T-helper 2 cell treated with Interferon-gamma antibody and Interleukin-4, amounts not matched to agents 100 ng/mL and 5 ng/mL, for 36 hours (primary cell): ENCODE measurements around the gene LHPP. TPM values are rescaled to one million over a fixed set of nuclear protein-coding genes. Genes with fewer than 3 reads are reported as not detected.
"Not testable (repeated sequence)": the region's sequence is repeated elsewhere in the genome, so short reads cannot be mapped to it uniquely, and the experiment has no call there.

Experiments used
- intact Hi-C: fragments of 100-400 bp; cut with micrococcal nuclease; formaldehyde crosslinking; loops from one replicate; pipeline ENCODE4 v1.15.1; 2023
- total RNA-seq: library from RNA; stranded (reverse); gene quantifications from 2 replicates; pipeline ENCODE4 v1.2.3, GENCODE V29; 2022

Gene LHPP
- total RNA-seq, 1 donor from 2014 or later = 18.0 TPM

DNA sequence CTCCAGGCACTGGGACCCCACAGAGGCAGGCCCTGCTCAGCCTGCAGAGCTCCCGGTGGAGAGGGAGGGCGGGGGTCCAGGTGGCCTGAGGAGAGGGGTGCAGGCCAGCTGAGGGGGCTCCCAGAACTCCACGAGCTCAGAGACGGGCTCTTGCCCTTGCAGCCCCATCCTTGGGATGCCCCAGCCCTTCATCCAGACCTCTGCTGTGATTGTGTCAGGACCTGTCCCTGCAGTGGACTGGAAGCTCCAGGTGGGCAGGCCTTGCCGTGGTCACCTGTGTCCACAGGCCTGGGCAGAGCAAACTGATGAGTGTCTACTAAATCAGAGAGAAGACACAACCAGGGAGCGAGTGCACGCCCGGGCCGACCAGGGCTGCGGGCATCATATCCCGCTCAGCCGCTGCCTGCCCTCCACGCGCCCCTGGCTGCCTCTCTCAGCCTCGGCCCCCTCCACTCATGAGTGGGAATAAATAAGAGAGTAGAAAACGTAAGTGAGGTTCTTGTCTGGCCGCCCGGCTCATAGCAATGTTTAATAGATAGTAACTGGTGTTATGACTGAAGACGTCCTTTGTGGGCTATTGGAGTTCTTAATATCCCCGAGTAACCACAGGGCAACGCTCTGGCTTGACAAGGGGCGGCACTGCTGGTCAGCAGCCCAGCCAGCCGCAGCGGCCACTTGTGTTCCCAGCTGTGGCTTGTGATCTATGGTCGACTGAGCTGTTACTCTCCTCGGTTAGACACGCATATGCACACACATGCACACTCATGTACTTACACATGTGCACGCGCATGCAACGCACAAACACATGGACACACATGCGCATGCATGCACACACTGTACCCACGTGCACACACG is 105.6 kb downstream of the LHPP start:
- intact Hi-C loops = no loop called here

DNA sequence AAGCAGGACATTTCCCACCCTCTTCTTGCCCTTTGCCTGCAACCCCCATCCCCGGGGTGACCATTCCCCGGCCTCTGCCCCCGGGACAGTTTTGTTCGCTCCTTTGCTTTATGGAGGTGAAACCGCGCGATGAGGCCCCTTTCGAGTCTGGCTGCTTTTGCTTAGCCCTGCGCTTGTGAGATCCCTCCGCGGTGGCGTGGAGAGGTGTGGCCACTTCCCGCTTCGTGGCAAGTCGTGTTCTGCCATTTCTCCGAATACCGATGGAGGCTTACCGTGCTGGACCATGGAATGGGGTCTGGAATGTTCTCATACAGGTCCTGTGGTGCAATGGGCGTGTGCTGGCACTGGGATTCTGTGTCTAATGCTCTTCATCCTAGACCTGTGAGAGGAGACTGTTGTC is 106.7 kb downstream of the LHPP start:
- intact Hi-C loops = no loop called here

DNA sequence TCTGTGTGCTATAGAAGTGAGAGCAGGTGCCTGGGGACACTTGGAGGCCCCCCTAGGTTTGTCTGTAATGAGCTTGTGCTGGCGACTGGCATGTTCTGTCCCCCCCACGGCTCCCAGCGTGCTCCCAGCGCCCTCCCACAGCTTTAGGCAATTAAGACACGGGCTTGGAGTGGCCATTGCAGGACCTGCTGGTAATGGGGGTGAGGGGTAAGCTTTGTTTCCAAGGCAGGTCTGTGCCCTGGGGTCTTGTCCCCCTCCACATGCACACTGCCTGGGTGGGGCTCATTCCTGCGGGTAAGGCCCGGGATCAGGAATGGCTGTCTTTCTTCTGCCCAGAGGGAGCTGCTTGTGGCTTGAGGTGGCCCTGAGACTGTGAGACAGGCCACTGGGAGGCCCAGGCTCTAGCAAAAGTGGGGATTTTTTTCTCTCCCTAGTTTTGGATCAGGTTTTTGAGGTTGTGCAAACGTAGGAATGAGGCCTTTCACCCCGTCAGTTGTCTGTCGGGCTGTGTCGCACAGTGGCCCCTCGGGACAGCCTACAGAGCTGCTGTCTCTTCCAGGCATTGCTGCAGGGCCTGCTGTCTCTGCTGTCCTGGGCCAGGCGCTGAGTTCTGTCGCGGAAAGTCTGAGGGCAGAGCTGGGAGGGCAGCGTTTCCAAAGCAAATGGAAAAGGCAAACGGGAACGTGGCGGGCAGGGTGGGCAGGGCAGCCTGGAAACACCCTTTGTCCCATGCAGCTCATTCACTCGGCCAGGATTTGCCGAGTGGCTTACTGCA is 107.4 kb downstream of the LHPP start:
- intact Hi-C loops = no loop called here

DNA sequence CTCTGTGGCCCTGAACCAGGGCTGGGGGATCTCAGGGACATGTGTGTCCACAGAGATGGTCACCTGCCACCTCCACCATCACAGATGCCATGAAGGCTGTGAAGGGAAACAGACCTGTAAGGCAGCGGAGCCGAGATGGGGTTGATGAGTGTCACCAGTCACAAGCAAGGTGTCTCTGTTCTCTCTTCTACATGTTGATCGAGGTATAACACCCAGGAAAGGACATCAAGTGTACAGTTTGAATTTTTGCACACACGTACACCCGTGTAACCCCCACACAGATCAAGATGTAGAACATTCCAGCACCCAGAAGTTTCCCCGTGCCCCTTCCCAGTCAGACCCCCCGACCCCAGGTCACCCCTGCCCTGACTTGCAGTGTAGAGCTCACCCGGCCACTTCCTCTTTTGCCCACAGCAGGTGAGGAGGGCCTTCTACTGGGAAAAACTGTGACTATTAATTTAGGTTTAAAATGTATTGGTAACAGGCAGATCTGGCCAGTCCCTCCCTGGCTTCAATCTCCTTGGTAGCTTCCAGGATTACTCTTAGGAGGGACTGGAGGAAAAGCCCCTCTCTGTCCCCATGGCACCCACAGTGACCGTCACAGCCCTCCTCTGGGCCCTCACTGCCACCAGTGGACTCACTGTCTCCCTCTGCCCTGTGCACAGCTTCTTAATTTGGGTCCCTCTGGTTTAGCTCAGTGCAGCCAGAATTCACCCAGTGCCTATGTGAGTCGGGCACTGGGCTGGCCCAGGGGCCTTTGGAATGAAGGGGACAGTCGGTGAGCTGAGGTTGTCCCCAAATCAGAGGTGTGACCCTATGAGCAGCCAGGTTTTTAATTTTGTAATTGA is 108.2 kb downstream of the LHPP start:
- intact Hi-C loops = no loop called here

DNA sequence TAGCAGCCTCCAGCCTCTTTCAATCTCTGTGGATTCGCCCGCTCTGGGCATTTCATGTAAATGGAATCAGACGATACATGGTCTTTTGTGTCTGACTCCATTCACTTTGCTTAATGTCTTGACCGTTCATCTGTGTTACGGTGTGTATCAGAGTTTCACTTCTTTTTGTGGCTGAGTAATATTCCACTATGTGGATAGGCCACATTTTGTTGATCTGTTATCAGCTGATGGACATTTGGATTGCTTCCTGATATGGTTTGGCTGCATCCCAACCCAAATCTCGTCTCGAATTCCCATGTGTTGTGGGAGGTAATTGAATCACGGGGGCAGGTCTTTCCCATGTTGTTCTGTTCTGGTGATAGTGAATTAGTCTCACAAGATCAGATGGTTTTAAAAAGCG is 109.0 kb downstream of the LHPP start:
- intact Hi-C loops = no loop called here

DNA sequence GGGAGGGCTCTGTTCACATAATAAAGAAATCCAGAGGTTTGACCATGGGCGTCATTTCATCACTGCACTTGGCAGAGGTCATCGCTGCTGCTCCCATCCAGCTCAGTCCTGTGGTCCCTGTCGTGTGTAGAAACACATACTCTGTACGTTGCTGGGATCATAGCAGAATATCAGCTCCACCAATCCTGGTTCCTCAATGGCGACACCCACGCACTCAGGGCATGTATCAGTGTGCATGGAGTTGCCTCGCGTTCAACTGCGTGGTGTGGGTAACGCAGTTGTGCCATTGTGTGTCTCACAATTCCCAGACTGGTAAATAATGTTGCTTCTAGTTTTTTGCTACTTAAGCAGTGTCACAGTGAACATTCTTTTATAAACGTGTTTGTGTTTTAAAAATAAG is 111.1 kb downstream of the LHPP start:
- intact Hi-C loops = no loop called here

DNA sequence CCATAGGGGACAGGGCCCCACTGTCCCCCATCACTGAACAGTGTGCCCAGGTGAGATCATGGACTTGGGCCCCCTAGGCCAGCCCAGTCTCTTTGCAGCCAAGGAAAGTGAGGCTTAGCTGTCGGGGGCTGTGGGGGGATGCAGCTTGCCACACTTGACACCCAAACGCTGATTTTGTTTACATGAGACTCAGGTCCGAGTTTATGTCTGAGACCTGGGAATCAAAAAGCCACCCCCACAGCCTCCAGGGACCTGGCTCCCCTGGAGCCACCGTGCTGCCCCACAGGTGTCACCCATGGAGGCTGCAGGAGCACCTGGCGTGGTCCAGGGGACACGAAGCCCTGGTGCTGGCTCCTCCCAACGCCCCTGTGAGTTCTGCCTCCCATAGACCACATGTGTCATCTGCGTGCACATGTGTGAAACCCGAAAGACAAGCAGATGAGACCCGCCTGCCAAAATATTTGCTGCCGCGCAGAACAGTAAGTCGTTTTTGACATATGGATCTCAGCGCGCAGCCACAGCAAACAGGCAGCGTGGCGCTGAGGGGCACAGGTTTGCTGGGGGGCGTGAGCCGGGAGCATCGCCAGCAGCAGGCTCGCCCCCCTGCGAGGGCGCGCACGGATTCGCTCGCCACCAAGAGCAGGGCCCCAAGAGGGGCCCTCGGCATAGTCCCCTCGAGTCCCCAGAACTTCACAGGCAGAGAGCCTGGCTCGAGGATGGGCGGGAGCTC is 112.3 kb downstream of the LHPP start:
- intact Hi-C loops = no loop called here

DNA sequence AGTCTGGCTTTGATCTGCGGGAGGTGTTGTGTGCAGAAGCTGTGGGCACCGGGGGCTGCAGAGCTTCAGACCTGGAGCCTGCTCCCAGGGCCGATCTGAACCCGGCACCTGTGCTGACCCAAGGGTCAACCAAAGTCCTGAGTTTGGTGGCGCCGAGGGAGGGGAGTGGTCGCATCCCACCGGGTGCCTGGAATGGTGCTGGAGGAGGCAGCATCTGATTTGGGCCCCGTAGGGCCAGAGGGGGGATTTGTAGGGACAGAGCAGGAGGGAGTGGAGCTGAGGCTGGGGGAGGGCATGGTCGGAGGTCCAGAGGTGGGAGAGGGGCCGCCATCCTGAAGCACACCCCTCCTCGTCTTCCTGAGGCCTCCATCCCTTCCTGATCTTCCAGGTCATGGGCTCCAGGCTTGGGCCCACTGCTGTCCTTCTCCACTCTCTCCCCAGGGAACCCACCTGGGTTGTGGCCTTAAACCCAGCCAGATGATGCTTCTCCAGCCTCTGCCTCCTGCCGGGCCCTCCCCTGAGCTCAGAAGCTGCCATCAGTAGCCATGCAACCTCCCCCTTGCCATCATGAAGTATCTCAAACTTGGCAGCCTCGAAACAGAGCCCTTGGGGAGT is 112.9 kb downstream of the LHPP start:
- intact Hi-C loops = no loop called here

DNA sequence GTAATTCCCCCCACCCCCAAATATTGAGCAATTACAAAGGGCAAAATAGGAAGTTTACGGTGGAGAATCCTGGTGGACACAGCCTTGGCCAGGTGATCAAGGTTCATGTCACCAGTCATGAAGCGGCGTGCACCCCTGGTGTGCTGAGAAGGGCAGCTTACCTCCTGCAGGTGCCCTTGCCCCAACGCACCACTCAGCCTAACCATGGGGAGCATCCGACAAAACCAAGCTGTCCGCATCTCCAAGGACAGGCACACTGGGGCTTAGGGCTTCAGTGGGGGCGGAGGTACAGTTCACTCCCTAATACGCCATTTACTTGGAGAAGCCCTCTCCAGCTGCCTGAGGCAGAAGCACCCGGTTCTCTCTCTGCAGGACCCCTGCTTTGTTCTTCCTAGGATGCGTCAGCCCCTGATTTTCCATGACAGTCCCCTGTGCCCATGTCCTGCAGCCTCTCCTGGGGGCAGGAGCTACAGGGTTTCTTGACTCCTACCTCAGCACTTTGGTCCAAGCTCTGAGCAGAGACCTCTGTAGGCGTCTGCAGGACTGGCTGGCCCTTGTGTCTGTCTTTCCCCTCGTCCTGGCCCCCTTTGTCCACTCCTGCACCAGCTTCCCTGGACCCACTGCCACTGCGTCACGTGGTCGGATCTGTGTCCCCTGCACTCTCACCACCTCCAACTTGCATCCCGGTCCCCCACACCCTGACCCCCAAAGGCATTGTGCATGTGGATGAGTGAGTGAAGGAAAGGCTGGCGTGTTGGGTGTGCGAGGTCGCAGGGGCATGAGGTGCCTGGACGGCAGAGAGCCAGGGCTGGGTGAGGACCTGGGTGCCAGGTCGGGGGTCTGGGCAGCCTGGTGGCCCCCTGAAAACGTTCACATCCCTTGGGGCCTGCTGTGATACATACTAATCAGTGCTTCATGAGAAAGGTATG is 113.7 kb downstream of the LHPP start:
- intact Hi-C loops = no loop called here

DNA sequence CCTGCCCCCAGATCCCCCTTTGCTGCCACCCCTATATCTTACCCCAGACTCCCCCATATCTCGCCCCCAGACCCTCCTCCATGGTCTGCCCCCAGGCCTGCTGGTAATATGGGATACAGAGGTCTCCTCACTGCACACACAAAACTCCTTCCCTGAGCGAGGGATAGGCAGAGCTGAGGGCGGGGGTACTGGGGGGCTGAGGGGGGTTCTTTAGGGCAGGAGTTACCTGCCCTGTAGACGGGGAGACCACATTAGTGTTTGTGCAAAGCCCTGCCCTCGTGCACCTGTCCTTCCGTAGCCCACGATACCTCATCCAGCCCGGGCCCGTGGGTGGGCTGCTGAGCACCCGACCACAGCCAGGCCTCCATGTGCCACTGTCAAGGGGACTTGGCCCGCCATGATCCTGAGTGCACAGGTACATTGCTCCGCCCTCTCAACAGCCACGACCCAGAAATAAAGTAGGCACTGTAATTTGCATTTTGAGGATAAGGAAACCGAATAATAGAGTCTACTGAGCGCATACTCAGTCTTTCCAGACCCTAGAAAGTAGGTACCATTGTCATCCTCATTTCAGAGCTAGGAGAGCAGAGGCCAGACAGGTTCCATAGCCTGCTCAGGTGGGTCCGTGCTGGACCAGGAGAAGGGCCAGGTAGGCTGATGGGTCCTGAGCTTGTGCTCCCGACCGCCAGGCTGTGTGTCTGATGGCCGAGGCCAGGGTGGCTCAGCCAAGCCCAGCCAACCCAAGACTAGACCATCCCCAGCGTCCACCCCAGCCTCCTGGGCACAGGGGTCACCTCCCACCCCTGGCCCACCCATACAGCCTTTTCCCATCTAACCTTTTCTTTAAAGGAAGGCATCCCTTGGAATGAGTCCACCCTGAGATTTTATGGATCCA is 115.2 kb downstream of the LHPP start:
- intact Hi-C loops = no loop called here

DNA sequence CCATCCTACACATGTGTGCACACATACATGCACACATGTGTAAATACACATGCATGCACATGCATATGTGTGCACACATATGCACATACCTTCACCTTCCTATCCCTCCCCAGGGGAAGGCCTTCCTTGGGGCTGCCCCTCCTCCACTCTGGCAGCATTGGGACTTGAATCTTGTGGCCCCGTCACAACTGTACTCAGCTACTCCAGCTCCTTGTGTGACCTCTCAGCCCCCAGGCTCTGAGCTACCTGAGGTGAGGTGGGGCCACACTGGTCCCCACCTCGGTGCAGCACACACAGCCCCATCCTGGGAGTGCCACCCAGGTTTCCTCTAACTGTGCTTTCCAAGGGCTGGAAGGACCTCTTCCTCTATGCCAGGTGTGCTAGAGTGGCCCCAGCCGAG is 116.0 kb downstream of the LHPP start:
- intact Hi-C loops = no loop called here

DNA sequence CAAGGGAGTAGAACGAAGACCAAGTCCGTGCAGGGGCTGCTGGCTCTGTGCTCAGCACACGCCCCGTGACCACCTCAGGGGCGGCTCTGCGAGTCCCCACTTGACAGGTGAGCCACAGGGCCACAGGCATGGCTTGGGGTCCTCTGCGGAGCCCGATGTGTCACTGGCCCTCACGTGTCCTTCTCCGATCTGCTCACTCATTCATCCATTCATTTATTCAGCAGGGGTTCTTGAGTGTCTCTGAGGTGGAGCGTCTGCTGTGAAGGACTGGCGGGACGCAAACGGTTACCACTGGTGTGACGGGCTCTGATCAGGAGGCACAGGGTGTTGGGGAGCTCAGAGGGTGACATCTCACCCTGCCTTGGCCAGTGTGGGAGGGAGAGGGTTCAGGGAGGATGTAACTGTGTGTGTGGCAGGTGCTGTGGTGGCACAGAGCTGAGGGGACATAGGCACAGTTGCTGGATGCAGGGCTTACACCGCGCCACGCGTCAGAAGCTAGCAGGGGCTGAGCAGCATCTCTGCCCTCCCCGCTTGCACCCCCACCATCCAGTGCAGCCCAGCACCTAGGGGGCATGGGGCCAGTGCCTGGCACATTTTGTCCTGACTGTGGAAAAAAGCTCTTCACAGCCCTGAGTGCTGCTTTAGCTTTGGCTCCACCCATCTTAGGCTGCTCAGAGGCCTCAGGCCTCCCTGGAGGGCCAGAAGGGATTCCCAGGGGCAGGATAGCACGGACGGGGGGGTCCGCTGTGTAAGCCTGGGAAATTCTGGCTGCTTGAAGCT is 116.8 kb downstream of the LHPP start:
- intact Hi-C loops = no loop called here

DNA sequence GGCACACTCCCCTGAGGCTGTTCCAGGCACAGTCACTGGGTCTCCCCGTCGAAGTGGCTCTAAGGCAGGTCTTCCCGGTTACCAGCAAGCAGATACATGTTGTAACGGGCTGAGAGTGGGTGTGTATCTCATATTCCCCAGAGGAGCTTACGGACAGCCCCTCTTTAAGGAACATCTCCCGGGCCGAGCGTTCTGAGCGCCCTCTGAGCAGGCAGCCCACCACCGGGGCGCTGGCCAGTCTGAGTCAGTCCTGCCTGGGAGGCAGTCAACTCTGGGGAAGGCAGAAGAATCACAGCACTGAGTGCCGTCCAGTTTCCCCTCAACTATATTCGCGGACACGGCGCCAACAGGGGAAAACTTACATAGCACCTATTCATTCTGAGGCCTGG is 117.4 kb downstream of the LHPP start:
- intact Hi-C loops = no loop called here

DNA sequence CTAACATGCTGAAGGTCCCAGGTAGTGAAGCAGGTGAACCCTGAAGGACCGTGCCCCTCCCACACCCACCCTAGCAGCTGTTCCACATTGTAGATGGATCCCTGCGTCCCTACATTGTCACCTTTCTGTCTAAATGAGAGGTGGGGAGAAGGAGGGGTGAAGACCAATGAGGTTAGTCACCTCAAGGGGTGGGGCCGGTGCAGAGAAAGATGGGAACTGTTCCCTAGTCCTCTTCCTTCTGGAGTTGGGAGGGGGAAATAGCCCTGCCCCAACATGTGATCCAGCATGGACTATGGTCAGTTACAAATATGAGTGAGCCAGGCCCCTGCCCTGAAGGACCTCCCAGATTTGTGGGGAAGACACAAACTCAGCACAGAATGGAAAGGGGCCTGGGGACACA is 124.5 kb downstream of the LHPP start:
- intact Hi-C loops = no loop called here

DNA sequence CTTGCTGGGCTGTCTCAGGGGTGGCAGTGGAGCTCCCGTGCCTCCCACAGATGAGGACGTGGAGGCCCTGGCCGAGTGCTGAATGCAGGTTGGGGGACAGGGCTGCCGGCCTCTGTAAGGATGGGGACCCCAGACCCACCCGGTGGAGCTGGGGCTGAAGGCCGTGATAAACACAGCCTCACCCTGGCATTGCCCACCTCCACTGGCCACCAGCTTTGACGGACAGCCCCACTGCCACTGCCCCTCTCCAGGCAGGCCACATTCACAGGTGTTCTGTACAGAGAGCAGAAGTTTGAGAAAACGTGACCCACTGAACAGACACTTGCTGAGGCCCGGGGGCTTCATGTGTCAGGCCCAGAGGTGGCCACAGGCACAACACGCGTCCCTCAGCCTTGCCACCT is 126.2 kb downstream of the LHPP start:
- intact Hi-C loops = no loop called here

DNA sequence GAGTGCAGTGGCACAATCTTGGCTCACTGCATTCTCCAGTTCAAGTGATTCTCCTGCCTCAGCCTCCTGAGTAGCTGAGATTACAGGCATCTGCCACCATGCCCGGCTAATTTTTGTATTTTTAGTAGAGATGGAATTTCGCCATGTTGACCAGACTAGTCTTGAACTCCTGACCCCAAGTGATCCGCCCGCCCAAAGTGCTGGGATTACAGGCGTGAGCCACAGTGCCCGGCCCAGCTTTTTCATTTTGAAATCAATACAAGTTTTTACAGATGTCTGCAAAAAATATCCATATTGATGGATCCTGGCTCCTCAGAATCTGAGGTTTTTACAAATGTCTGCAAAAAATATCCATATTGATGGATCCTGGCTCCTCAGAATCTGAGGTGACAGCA is 126.7 kb downstream of the LHPP start:
- intact Hi-C loops = not testable (repeated sequence)

DNA sequence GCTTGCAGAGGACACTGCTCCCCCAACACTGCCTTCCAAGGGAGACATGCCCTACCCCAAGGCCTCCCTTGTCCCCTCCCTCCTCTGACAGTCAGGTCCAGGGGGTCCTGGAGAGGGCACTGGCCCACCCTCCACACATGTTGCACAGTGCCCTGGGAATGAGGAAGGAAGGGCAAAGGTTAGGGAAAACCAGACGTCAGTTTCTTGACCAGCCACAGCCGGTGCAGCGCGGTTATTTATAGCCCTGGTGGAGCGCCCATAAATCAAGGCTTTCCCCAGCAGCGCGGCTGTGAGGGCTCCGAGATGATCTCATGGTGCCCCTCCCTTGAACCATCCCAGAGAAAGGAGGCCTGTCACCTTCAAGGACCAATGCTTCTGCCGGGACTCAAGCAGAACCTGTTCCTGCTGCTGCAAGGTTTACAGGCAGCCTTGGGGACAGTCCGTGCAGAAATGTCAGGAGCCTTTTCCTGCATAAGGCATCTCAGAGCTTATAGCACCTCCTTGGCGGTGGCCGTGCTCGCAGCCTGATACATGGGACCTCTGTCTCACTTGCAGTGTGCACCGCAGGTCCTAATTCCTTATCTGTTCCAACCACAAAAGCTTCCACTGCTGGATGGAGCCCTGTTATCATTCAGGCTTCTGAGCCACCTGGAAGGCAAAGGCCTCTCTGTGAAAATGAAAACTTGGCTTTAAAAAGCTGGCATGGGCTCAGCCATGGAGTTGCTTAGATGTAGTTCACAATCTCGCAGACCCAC is 127.3 kb downstream of the LHPP start:
- intact Hi-C loops = no loop called here
